Measurements from ENCODE around the gene NOTO. TPM values are rescaled to one million over a fixed set of nuclear protein-coding genes. Genes with fewer than 3 reads are reported as not detected.

Gene NOTO
- total and polyA plus RNA-seq, 10 of the 15 experiments (the other 5 are each of a cell fraction or from before 2014, with no cell fraction given): not detected

GRCh38 chr2:73243884-73244570 is 41.7 kb downstream of the NOTO start (continued):
- TF ChIP-seq CBX3 (IDR thresholded peaks at IDR 0.05; ENCODE audit: borderline replicate concordance, low read depth) (no peak), POLR2A (IDR thresholded peaks at IDR 0.05; ENCODE audit: low read depth, low read length) (no peak), RELA (IDR thresholded peaks at IDR 0.05; ENCODE audit: borderline replicate concordance, partially characterized antibody) (no peak)

GRCh38 chr2:73244580-73244979 is 42.2 kb downstream of the NOTO start:
- 40% methylated on average over 3 of the region's 3 CpGs for WGBS (ENCODE audit: insufficient coverage, insufficient replicate concordance, low lambda C conversion rate, missing lambda C conversion rate)
- no peak overlapping the region for H3K9ac ChIP-seq (ENCODE audit: control insufficient read depth, insufficient read depth, low read length)
- H3K4me2 ChIP-seq (ENCODE audit: control insufficient read depth, insufficient read depth): no peak overlapping the region
- no peak overlapping the region for H2AFZ ChIP-seq (ENCODE audit: control insufficient read depth, low read depth, low read length)
- FAIRE-seq (no peak), DNase-seq (ENCODE audit: low read depth, low spot score) (no peak), ATAC-seq (no peak)
- ChIA-PET CTCF (interaction anchor here (0.7 to 1.4 kb wide), 3 partner anchors 9 to 45 kb away, joined by 3 to 8 read pairs (median 3); no protein-coding TSS in a partner anchor), RAD21 (ENCODE audit: unreplicated experiment) (interaction anchor here (1.2 kb wide), 1 partner anchor 11 kb away, joined by 4 read pairs; the partner anchor contains the start of genes CCT7 and PRADC1), SMC1A (ENCODE audit: uncharacterized antibody, unreplicated experiment) (interaction anchor here (0.8 to 2.3 kb wide), 6 partner anchors 8 to 45 kb away, joined by 3 to 8 read pairs (median 4); partner anchors contain the start of genes CCT7 and PRADC1), POLR2A (interaction anchor here (0.8 to 1.4 kb wide), 2 partner anchors 9 to 34 kb away, joined by 3 to 4 read pairs; no protein-coding TSS in a partner anchor)
- no peaks in the 10 kb centered on the region for H3K9me3 ChIP-seq (replicated peaks; ENCODE audit: control insufficient read depth, insufficient read depth, low read length)
- TF ChIP-seq MLLT1 (IDR thresholded peaks at IDR 0.05) (no peak), ZBED1 (IDR thresholded peaks at IDR 0.05; ENCODE audit: borderline replicate concordance) (no peak)
- H4K20me1 ChIP-seq (ENCODE audit: control insufficient read depth, insufficient read depth): no peaks in the 10 kb centered on the region; the same call in 1 of the 2 replicates
- peaks cover 25 to 54% of the 10 kb centered on the region in 2 experiments for H3K36me3 ChIP-seq (ENCODE audit: control insufficient read depth in 2 of 2, insufficient read depth in 2 of 2, low read length in 1 of 2)
- H3K27ac ChIP-seq (ENCODE audit: control insufficient read depth, insufficient read depth): no peak overlapping the region
- intact Hi-C loops (cut with micrococcal nuclease; ENCODE audit: unreplicated experiment) (no loop called here), in situ Hi-C loops (cut with MboI) (no loop called here)
- H3K4me3 ChIP-seq: no peak overlapping the region
- H3K4me1 ChIP-seq (ENCODE audit: control insufficient read depth, insufficient read depth, low read length): no peaks in the 10 kb centered on the region
- no TSS peak for BruUV-seq (replicated peaks)
- H3K79me2 ChIP-seq (ENCODE audit: control insufficient read depth, insufficient read depth, low read length): peaks cover 17% of the 10 kb centered on the region
- H3K27me3 ChIP-seq (replicated peaks in 1 of 2; ENCODE audit: control insufficient read depth in 2 of 2, insufficient read depth in 2 of 2, low read length in 1 of 2): no peaks in the 10 kb centered on the region

All from GM12878 (cell line).